WTC11 (cell line): ENCODE results near the gene CNOT9. TPM values are rescaled to one million over a fixed set of nuclear protein-coding genes. Genes with fewer than 3 reads are reported as not detected.
A peak's percentile ranks its signal among the peaks of the same experiment; 100 is the strongest.

Source experiments
- ATAC-seq: fragments of 200-7000 bp; cut with Tn5 transposase; 2 replicates; pipeline ENCODE4 v1.10.0; 2021; ENCODE audit warnings: mild to moderate bottlenecking, moderate library complexity
- Bru-seq: library from RNA; stranded (reverse); fragments of 400-500 nt; gene quantifications from one replicate; lab custom pipeline; 2021; lab: Mats Ljungman, UMichigan
- CTCF ChIA-PET: fragments of 300-600 bp; sonication (Branson Sonifier 250); formaldehyde crosslinking; loops from one replicate; lab custom pipeline; 2021; ENCODE audit warnings: antibody characterized with exemption; lab: Charles Lee
- POLR2A ChIA-PET: fragments of 350-600 bp; sonication (Branson Sonifier 250); formaldehyde crosslinking; loops from one replicate; lab custom pipeline; 2021; ENCODE audit warnings: antibody characterized with exemption; lab: Charles Lee
- DNase-seq: peaks from one replicate; pipeline ENCODE4 v3.0.0; 2021; ENCODE audit warnings: low spot score
- H3K27ac Mint-ChIP-seq: 2 replicates; pipeline ENCODE4 v1.8.0; 2021; ENCODE audit warnings: mixed read lengths
- H3K27me3 Mint-ChIP-seq: 2 replicates; pipeline ENCODE4 v1.8.0; 2021; ENCODE audit warnings: low read depth, mild to moderate bottlenecking, moderate library complexity, mixed read lengths
- H3K36me3 Mint-ChIP-seq: 2 replicates; pipeline ENCODE4 v1.8.0; 2021; ENCODE audit warnings: mixed read lengths
- H3K4me1 Mint-ChIP-seq: 2 replicates; pipeline ENCODE4 v1.8.0; 2022; ENCODE audit warnings: mixed read lengths
- H3K4me3 Mint-ChIP-seq: 2 replicates; pipeline ENCODE4 v1.8.0; 2021; ENCODE audit warnings: mild to moderate bottlenecking, moderate library complexity, mixed read lengths
- H3K9me3 Mint-ChIP-seq: 2 replicates; pipeline ENCODE4 v1.8.0; 2021; ENCODE audit warnings: mixed read lengths
- CREM ChIP-seq: sonication (generic); formaldehyde crosslinking; IDR thresholded peaks from 2 replicates; pipeline ENCODE4 v1.8.1; 2022; ENCODE audit warnings: mild to moderate bottlenecking, missing genetic modification reagents, moderate library complexity
- FOXP4 ChIP-seq: sonication (generic); formaldehyde crosslinking; IDR thresholded peaks from 2 replicates; pipeline ENCODE4 v1.8.0; 2022; ENCODE audit warnings: mild to moderate bottlenecking, missing genetic modification reagents
- RELA ChIP-seq: sonication (generic); formaldehyde crosslinking; IDR thresholded peaks from 2 replicates; pipeline ENCODE4 v1.8.1; 2022; ENCODE audit warnings: missing genetic modification reagents, mild to moderate bottlenecking, borderline replicate concordance
- STAT6 ChIP-seq: sonication (generic); formaldehyde crosslinking; conservative IDR thresholded peaks from 2 replicates; pipeline ENCODE4 v1.8.1; 2023; ENCODE audit warnings: mild to moderate bottlenecking, low read depth, missing genetic modification reagents, moderate library complexity
- TEAD4 ChIP-seq: sonication (generic); formaldehyde crosslinking; IDR thresholded peaks from 2 replicates; pipeline ENCODE4 v1.8.0; 2022; ENCODE audit warnings: mild to moderate bottlenecking, missing genetic modification reagents
- USF2 ChIP-seq: sonication (generic); formaldehyde crosslinking; IDR thresholded peaks from 2 replicates; pipeline ENCODE4 v1.8.1; 2023; ENCODE audit warnings: mild to moderate bottlenecking, missing genetic modification reagents, moderate library complexity
- ZBTB21 ChIP-seq: sonication (generic); formaldehyde crosslinking; IDR thresholded peaks from 2 replicates; pipeline ENCODE4 v1.8.1; 2023; ENCODE audit warnings: mild to moderate bottlenecking, missing genetic modification reagents, borderline replicate concordance
- long read RNA-seq, 3 experiments: library from RNA in 1 of 3; library from capped mRNA in 1 of 3; library from polyadenylated mRNA in 1 of 3; unstranded in 2 of 3; stranded (forward) in 1 of 3; transcript quantifications; one replicate each; pipeline ENCODE4 v2.0.0, GENCODE V29; 2021
- total RNA-seq: library from RNA; stranded (reverse); gene quantifications from 3 replicates; pipeline ENCODE4 v1.2.3, GENCODE V29; 2021
- TF ChIP-seq, protein P1 (sequence below): sonication (generic); formaldehyde crosslinking; IDR thresholded peaks from 2 replicates; pipeline ENCODE4 v1.8.0; 2023; ENCODE audit warnings: missing genetic modification reagents, mild to moderate bottlenecking, borderline replicate concordance
- TF ChIP-seq, protein P2 (sequence below): fragments of 250-450 bp; sonication (Bioruptor Pico); IDR thresholded peaks from 2 replicates; pipeline ENCODE4 v1.9.0; 2021; ENCODE audit warnings: mild to moderate bottlenecking, borderline replicate concordance
- TF ChIP-seq, protein P3 (sequence below): fragments of 250-450 bp; sonication (Bioruptor Pico); IDR thresholded peaks from 2 replicates; pipeline ENCODE4 v1.9.0; 2021; ENCODE audit warnings: mild to moderate bottlenecking
- TF ChIP-seq, protein P4 (sequence below): sonication (generic); formaldehyde crosslinking; IDR thresholded peaks from 2 replicates; pipeline ENCODE4 v1.8.1; 2022; ENCODE audit warnings: mild to moderate bottlenecking, missing genetic modification reagents, moderate library complexity, borderline replicate concordance
- TF ChIP-seq, protein P5 (sequence below): fragments of 200-600 bp; IDR thresholded peaks from 2 replicates; pipeline ENCODE4 v1.8.0; 2022; ENCODE audit warnings: antibody characterized with exemption

The CNOT9 gene, protein sequence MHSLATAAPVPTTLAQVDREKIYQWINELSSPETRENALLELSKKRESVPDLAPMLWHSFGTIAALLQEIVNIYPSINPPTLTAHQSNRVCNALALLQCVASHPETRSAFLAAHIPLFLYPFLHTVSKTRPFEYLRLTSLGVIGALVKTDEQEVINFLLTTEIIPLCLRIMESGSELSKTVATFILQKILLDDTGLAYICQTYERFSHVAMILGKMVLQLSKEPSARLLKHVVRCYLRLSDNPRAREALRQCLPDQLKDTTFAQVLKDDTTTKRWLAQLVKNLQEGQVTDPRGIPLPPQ
- 61.9 to 67.0 TPM (median 62.6 TPM) in 3 replicates for total RNA-seq
- percentile 95 among the genes with signal in this experiment for Bru-seq, nascent RNA
- long read RNA-seq, experiment 1, full-length matches to known transcripts: 61 of 74 reads
- long read RNA-seq, experiment 1, partial matches to known transcripts: 4 of 74 reads
- long read RNA-seq, experiment 1, other reads (novel, unspliced or antisense): 9 of 74 reads
- long read RNA-seq, experiment 2, full-length matches to known transcripts: 13 of 46 reads
- long read RNA-seq, experiment 2, partial matches to known transcripts: 1 of 46 reads
- long read RNA-seq, experiment 2, other reads (novel, unspliced or antisense): 32 of 46 reads
- long read RNA-seq, experiment 3, full-length matches to known transcripts: 28 of 40 reads
- long read RNA-seq, experiment 3, partial matches to known transcripts: 2 of 40 reads
- long read RNA-seq, experiment 3, other reads (novel, unspliced or antisense): 10 of 40 reads

DNA sequence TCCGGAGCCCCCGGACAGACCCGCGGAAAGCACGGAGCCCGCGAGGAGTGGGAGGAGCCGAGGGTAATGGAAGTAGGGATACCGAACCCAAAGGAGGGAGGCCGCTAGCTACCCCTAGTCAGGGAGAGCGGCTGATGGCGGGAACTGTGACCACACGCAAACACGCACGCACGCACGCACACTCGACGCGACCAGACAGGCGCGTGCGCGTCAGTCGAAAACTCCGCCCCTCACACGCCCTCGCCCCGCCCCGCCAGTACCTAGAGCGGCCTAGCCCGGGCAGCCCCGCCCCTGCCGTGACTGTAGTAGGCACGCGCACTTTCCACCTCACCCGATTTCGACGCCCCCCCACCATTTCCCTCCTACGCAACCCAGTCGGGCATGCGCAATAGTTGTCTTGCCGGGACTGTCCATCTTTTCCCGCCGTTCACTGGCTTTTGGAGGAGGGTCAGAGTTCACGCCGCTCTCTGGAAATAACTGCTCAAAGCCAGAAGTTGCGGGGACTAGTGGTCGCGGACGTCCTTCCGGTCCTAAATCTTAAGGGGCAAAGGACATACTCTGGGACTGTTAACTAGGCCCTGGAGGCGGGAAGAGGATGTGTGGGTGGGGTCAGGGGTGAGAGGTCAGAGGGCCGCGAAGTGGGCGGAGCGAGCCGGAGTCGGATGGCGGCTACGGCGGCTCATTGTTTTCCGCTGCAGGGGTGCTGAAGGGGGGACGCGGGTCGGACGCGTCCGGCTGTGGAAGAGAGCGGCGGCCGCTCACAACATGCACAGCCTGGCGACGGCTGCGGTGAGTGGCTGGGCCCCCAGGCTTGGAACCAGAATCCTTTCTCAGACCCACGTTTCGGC is at the start of gene CNOT9, which contains the start of gene USP37:
Gene CNOT9 (plus strand): TSS at position 650 of the 848 bp plus-strand sequence. CDS start 116 bp downstream, at position 766.
Gene USP37 (minus strand): TSS at position 162 of the 848 bp plus-strand sequence. CDS start 9,698 bp downstream, outside the sequence.
- CTCF ChIA-PET: interaction anchor here (0.6 kb wide), 1 partner anchor 172 kb away, joined by 5 read pairs; no protein-coding TSS in a partner anchor
- POLR2A ChIA-PET: interaction anchor here (0.8 kb wide), 1 partner anchor 104 kb away, joined by 3 read pairs; no protein-coding TSS in a partner anchor
- peak within 1 kb of the TSS; percentile 97 for H3K27ac Mint-ChIP-seq
- H3K36me3 Mint-ChIP-seq: peaks cover 10% of the 10 kb centered on the region
- H3K27me3 Mint-ChIP-seq: no peaks in the 10 kb centered on the region
- DNase-seq (peak; percentile 100), ATAC-seq (peak; percentile 91)
- H3K9me3 Mint-ChIP-seq: no peaks in the 10 kb centered on the region
- H3K4me3 Mint-ChIP-seq: peak within 1 kb of the TSS; percentile 86
- peaks cover 33% of the 10 kb centered on the region for H3K4me1 Mint-ChIP-seq
- TF ChIP-seq TEAD4 (CRISPR knock-in tag) (no peak; the same call in none of the 2 replicates), FOXP4 (CRISPR knock-in tag) (peak; percentile 91), STAT6 (no peak), CREM (peak; percentile 29; the same call in 1 of the 2 replicates), ZBTB21 (peak; percentile 92), USF2 (CRISPR knock-in tag) (peak; percentile 28; the same call in 1 of the 2 replicates), RELA (CRISPR knock-in tag) (no peak; the same call in 1 of the 2 replicates)
- TF ChIP-seq, protein P1, sequence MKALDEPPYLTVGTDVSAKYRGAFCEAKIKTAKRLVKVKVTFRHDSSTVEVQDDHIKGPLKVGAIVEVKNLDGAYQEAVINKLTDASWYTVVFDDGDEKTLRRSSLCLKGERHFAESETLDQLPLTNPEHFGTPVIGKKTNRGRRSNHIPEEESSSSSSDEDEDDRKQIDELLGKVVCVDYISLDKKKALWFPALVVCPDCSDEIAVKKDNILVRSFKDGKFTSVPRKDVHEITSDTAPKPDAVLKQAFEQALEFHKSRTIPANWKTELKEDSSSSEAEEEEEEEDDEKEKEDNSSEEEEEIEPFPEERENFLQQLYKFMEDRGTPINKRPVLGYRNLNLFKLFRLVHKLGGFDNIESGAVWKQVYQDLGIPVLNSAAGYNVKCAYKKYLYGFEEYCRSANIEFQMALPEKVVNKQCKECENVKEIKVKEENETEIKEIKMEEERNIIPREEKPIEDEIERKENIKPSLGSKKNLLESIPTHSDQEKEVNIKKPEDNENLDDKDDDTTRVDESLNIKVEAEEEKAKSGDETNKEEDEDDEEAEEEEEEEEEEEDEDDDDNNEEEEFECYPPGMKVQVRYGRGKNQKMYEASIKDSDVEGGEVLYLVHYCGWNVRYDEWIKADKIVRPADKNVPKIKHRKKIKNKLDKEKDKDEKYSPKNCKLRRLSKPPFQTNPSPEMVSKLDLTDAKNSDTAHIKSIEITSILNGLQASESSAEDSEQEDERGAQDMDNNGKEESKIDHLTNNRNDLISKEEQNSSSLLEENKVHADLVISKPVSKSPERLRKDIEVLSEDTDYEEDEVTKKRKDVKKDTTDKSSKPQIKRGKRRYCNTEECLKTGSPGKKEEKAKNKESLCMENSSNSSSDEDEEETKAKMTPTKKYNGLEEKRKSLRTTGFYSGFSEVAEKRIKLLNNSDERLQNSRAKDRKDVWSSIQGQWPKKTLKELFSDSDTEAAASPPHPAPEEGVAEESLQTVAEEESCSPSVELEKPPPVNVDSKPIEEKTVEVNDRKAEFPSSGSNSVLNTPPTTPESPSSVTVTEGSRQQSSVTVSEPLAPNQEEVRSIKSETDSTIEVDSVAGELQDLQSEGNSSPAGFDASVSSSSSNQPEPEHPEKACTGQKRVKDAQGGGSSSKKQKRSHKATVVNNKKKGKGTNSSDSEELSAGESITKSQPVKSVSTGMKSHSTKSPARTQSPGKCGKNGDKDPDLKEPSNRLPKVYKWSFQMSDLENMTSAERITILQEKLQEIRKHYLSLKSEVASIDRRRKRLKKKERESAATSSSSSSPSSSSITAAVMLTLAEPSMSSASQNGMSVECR (CRISPR knock-in tag): no peak; the same call in 1 of the 2 replicates
- TF ChIP-seq, protein P2, sequence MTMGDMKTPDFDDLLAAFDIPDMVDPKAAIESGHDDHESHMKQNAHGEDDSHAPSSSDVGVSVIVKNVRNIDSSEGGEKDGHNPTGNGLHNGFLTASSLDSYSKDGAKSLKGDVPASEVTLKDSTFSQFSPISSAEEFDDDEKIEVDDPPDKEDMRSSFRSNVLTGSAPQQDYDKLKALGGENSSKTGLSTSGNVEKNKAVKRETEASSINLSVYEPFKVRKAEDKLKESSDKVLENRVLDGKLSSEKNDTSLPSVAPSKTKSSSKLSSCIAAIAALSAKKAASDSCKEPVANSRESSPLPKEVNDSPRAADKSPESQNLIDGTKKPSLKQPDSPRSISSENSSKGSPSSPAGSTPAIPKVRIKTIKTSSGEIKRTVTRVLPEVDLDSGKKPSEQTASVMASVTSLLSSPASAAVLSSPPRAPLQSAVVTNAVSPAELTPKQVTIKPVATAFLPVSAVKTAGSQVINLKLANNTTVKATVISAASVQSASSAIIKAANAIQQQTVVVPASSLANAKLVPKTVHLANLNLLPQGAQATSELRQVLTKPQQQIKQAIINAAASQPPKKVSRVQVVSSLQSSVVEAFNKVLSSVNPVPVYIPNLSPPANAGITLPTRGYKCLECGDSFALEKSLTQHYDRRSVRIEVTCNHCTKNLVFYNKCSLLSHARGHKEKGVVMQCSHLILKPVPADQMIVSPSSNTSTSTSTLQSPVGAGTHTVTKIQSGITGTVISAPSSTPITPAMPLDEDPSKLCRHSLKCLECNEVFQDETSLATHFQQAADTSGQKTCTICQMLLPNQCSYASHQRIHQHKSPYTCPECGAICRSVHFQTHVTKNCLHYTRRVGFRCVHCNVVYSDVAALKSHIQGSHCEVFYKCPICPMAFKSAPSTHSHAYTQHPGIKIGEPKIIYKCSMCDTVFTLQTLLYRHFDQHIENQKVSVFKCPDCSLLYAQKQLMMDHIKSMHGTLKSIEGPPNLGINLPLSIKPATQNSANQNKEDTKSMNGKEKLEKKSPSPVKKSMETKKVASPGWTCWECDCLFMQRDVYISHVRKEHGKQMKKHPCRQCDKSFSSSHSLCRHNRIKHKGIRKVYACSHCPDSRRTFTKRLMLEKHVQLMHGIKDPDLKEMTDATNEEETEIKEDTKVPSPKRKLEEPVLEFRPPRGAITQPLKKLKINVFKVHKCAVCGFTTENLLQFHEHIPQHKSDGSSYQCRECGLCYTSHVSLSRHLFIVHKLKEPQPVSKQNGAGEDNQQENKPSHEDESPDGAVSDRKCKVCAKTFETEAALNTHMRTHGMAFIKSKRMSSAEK (CRISPR knock-in tag): peak; percentile 67; the same call in 1 of the 2 replicates
- TF ChIP-seq, protein P3, sequence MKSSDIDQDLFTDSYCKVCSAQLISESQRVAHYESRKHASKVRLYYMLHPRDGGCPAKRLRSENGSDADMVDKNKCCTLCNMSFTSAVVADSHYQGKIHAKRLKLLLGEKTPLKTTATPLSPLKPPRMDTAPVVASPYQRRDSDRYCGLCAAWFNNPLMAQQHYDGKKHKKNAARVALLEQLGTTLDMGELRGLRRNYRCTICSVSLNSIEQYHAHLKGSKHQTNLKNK: no peak
- TF ChIP-seq, protein P4, sequence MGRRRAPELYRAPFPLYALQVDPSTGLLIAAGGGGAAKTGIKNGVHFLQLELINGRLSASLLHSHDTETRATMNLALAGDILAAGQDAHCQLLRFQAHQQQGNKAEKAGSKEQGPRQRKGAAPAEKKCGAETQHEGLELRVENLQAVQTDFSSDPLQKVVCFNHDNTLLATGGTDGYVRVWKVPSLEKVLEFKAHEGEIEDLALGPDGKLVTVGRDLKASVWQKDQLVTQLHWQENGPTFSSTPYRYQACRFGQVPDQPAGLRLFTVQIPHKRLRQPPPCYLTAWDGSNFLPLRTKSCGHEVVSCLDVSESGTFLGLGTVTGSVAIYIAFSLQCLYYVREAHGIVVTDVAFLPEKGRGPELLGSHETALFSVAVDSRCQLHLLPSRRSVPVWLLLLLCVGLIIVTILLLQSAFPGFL (CRISPR knock-in tag): no peak; the same call in 1 of the 2 replicates
- TF ChIP-seq, protein P5, sequence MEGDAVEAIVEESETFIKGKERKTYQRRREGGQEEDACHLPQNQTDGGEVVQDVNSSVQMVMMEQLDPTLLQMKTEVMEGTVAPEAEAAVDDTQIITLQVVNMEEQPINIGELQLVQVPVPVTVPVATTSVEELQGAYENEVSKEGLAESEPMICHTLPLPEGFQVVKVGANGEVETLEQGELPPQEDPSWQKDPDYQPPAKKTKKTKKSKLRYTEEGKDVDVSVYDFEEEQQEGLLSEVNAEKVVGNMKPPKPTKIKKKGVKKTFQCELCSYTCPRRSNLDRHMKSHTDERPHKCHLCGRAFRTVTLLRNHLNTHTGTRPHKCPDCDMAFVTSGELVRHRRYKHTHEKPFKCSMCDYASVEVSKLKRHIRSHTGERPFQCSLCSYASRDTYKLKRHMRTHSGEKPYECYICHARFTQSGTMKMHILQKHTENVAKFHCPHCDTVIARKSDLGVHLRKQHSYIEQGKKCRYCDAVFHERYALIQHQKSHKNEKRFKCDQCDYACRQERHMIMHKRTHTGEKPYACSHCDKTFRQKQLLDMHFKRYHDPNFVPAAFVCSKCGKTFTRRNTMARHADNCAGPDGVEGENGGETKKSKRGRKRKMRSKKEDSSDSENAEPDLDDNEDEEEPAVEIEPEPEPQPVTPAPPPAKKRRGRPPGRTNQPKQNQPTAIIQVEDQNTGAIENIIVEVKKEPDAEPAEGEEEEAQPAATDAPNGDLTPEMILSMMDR: no peak
